IPS-NIHi7 (cell line): Measurements from ENCODE around the gene PEX3.
A peak's percentile ranks its signal among the peaks of the same experiment; 100 is the strongest.

Source experiments
- DNase-seq: peaks from one replicate; pipeline ENCODE4 v3.0.0; 2012; ENCODE audit warnings: mixed read lengths; ENCODE audit errors: extremely low spot score

PEX3 gene

GRCh38 chr6:143450453-143451371 is at the start of gene PEX3, which contains the start of gene ADAT2:
TSS of gene PEX3 (plus strand) at chr6:143450805. CDS start at chr6:143451043, 238 bp downstream.
TSS of gene ADAT2 (minus strand) at chr6:143450695. CDS start at chr6:143450658, 37 bp downstream.
- peak; percentile 96 for DNase-seq

GRCh38 chr6:143401068-143401446 is 49.5 kb upstream of the PEX3 start:
- no peak for DNase-seq

- DNase-seq = no peak
Measured at GRCh38 chr6:143401636-143402370, 48.8 kb upstream of the PEX3 start.

GRCh38 chr6:143402721-143403336 is 47.8 kb upstream of the PEX3 start:
- DNase-seq = no peak

- DNase-seq = no peak
Measured at GRCh38 chr6:143405373-143406154, 45.0 kb upstream of the PEX3 start.

GRCh38 chr6:143406673-143407072 is 43.9 kb upstream of the PEX3 start:
- DNase-seq = no peak

- DNase-seq = no peak
Measured at GRCh38 chr6:143408151-143408786, 42.3 kb upstream of the PEX3 start.

- DNase-seq = no peak
Measured at GRCh38 chr6:143408787-143409162, 41.8 kb upstream of the PEX3 start.

- DNase-seq = no peak
Measured at GRCh38 chr6:143410859-143411270, 39.7 kb upstream of the PEX3 start.

- no peak for DNase-seq
Measured at GRCh38 chr6:143414769-143415168, 35.8 kb upstream of the PEX3 start.

- no peak for DNase-seq
Measured at GRCh38 chr6:143419526-143419925, 31.1 kb upstream of the PEX3 start.

- DNase-seq = no peak
Measured at GRCh38 chr6:143426026-143426425, 24.6 kb upstream of the PEX3 start.

GRCh38 chr6:143427109-143427817 is 23.3 kb upstream of the PEX3 start:
- DNase-seq = peak; percentile 87

GRCh38 chr6:143429970-143430369 is 20.6 kb upstream of the PEX3 start:
- no peak for DNase-seq

- DNase-seq = no peak
Measured at GRCh38 chr6:143431226-143431625, 19.4 kb upstream of the PEX3 start.

- DNase-seq = no peak
Measured at GRCh38 chr6:143432588-143432987, 18.0 kb upstream of the PEX3 start.

- DNase-seq = no peak
Measured at GRCh38 chr6:143441010-143441409, 9.6 kb upstream of the PEX3 start.

GRCh38 chr6:143441680-143442545 is 8.7 kb upstream of the PEX3 start:
- DNase-seq = no peak

GRCh38 chr6:143443096-143443495 is 7.5 kb upstream of the PEX3 start:
- DNase-seq = no peak
